Hepatocyte (in vitro differentiated cells): ENCODE results near the gene ARL13B. TPM values are rescaled to one million over a fixed set of nuclear protein-coding genes. Genes with fewer than 3 reads are reported as not detected.

ENCODE experiments used
- DNase-seq: peaks from one replicate; pipeline ENCODE4 v3.0.0-alpha.2; 2016; ENCODE audit warnings: low spot score
- H2AFZ ChIP-seq: fragments of 200-600 bp; sonication (generic); 2 replicates; pipeline ENCODE4 v1.6.0; 2016; ENCODE audit warnings: antibody characterized with exemption, mild to moderate bottlenecking
- H3K27ac ChIP-seq: fragments of 200-600 bp; sonication (generic); 2 replicates; pipeline ENCODE4 v1.5.1; 2016; ENCODE audit warnings: mild to moderate bottlenecking
- H3K27me3 ChIP-seq: fragments of 200-600 bp; sonication (generic); 2 replicates; pipeline ENCODE4 v1.6.1; 2016
- H3K36me3 ChIP-seq: fragments of 200-600 bp; sonication (generic); replicated peaks from 2 replicates; pipeline ENCODE4 v1.5.1; 2016; ENCODE audit warnings: low read depth; ENCODE audit not compliant: insufficient read depth
- H3K4me1 ChIP-seq: fragments of 200-600 bp; sonication (generic); 2 replicates; pipeline ENCODE4 v1.5.1; 2016; ENCODE audit warnings: mild to moderate bottlenecking, moderate library complexity; ENCODE audit not compliant: insufficient read depth
- H3K4me2 ChIP-seq: fragments of 200-600 bp; sonication (generic); 2 replicates; pipeline ENCODE4 v1.6.0; 2016
- H3K4me3 ChIP-seq: fragments of 200-600 bp; sonication (generic); 2 replicates; pipeline ENCODE4 v1.5.1; 2016; ENCODE audit warnings: mild to moderate bottlenecking
- H3K79me2 ChIP-seq: fragments of 200-600 bp; sonication (generic); 2 replicates; pipeline ENCODE4 v1.6.0; 2017; ENCODE audit warnings: mild to moderate bottlenecking
- H3K9me2 ChIP-seq: fragments of 200-600 bp; sonication (generic); replicated peaks from 2 replicates; pipeline ENCODE4 v1.6.0; 2017; ENCODE audit warnings: mild to moderate bottlenecking; ENCODE audit not compliant: insufficient read depth
- H3K9me3 ChIP-seq: fragments of 200-600 bp; sonication (generic); 2 replicates; pipeline ENCODE4 v1.5.1; 2016; ENCODE audit warnings: low read depth, mild to moderate bottlenecking
- H4K20me1 ChIP-seq: fragments of 200-600 bp; sonication (generic); 2 replicates; pipeline ENCODE4 v1.6.0; 2016; ENCODE audit warnings: mild to moderate bottlenecking; ENCODE audit not compliant: insufficient read depth, poor library complexity, severe bottlenecking
- EZH2 ChIP-seq: fragments of 200-600 bp; sonication (generic); IDR thresholded peaks from 2 replicates; pipeline ENCODE4 v1.6.1; 2016; ENCODE audit warnings: antibody characterized with exemption, mild to moderate bottlenecking, borderline replicate concordance
- EZH2phosphoT487 ChIP-seq: fragments of 200-600 bp; sonication (generic); IDR thresholded peaks from one replicate; pipeline ENCODE4 v1.6.1; 2018; ENCODE audit warnings: antibody characterized with exemption, mild to moderate bottlenecking, low read depth, moderate library complexity; ENCODE audit not compliant: unreplicated experiment, severe bottlenecking
- WGBS: methylation state at CpG from one replicate; pipeline ENCODE4 v1.1.6; 2016; ENCODE audit warnings: low lambda C conversion rate; ENCODE audit errors: missing lambda C conversion rate; 5-methylcytosine and 5-hydroxymethylcytosine counted together
- polyA plus RNA-seq: library from polyadenylated mRNA; unstranded; fragments of >200 nt; fragmentation: Nextera tagmentation; extraction: Ambion mirVana; gene quantifications from 2 replicates; pipeline ENCODE4 v1.2.1, GENCODE V29; 2016
- total RNA-seq: library from RNA; depleted of rRNA; stranded (reverse); fragments of >200 nt; gene quantifications from 2 replicates; pipeline ENCODE4 v1.2.3, GENCODE V29; 2014
- TF ChIP-seq, protein P1 (sequence below): fragments of 200-600 bp; sonication (generic); IDR thresholded peaks from 2 replicates; pipeline ENCODE4 v1.5.1; 2016; ENCODE audit warnings: antibody characterized with exemption, mild to moderate bottlenecking; ENCODE audit not compliant: poor library complexity

Gene ARL13B
- total and polyA plus RNA-seq, 2 experiments from 2014 or later = 6.2 to 10.4 TPM

DNA sequence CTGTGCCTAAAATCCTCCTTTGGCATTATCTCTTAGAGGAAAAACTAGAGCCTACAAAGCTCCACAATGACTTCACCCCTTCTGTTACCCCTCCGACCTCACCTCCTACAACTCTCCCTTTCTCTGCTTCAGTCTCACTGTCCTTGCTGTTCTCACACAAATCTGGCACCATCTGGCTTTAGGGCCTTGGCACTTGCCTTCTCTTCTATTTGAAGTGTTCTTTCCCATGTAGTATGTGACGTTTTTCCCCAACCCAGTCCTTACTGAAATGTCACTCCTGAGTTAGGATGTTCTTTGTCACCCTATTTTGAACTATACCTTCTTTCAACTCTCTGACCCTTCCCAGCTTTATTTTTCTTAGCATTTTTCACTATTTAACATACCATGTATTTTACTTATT is 39.7 kb downstream of the ARL13B start:
- no peaks in the 10 kb centered on the region for H3K36me3 ChIP-seq
- H3K27me3 ChIP-seq = no peaks in the 10 kb centered on the region
- no peaks in the 10 kb centered on the region for H3K9me3 ChIP-seq
- no peaks in the 10 kb centered on the region for H3K4me1 ChIP-seq
- no peak overlapping the region for H3K27ac ChIP-seq
- no peaks in the 10 kb centered on the region for H4K20me1 ChIP-seq
- 95% methylated on average over 2 of the region's 2 CpGs for WGBS
- no peak overlapping the region for H2AFZ ChIP-seq
- no peak for DNase-seq
- no peak overlapping the region for H3K4me2 ChIP-seq
- no peaks in the 10 kb centered on the region for H3K9me2 ChIP-seq
- H3K79me2 ChIP-seq = no peaks in the 10 kb centered on the region
- H3K4me3 ChIP-seq = no peak overlapping the region
- TF ChIP-seq EZH2phosphoT487 (no peak), EZH2 (no peak)
- TF ChIP-seq, protein P1, sequence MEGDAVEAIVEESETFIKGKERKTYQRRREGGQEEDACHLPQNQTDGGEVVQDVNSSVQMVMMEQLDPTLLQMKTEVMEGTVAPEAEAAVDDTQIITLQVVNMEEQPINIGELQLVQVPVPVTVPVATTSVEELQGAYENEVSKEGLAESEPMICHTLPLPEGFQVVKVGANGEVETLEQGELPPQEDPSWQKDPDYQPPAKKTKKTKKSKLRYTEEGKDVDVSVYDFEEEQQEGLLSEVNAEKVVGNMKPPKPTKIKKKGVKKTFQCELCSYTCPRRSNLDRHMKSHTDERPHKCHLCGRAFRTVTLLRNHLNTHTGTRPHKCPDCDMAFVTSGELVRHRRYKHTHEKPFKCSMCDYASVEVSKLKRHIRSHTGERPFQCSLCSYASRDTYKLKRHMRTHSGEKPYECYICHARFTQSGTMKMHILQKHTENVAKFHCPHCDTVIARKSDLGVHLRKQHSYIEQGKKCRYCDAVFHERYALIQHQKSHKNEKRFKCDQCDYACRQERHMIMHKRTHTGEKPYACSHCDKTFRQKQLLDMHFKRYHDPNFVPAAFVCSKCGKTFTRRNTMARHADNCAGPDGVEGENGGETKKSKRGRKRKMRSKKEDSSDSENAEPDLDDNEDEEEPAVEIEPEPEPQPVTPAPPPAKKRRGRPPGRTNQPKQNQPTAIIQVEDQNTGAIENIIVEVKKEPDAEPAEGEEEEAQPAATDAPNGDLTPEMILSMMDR = no peak

- Histone ChIP-seq H3K79me2 (no peaks in the 10 kb centered on the region), H3K27me3 (no peaks in the 10 kb centered on the region), H3K27ac (no peak overlapping the region), H2AFZ (no peak overlapping the region), H4K20me1 (no peaks in the 10 kb centered on the region), H3K4me2 (no peak overlapping the region), H3K36me3 (no peaks in the 10 kb centered on the region), H3K9me2 (no peaks in the 10 kb centered on the region), H3K4me3 (no peak overlapping the region), H3K9me3 (no peaks in the 10 kb centered on the region), H3K4me1 (no peaks in the 10 kb centered on the region)
- 93% methylated on average over 3 of the region's 3 CpGs for WGBS
- TF ChIP-seq EZH2 (no peak), EZH2phosphoT487 (no peak)
- TF ChIP-seq, protein P1 = no peak
- no peak for DNase-seq
Measured at GRCh38 chr3:94020293-94020692, 40.3 kb downstream of the ARL13B start.

GRCh38 chr3:94024385-94024784 is 44.4 kb downstream of the ARL13B start:
- TF ChIP-seq EZH2phosphoT487 (no peak), EZH2 (no peak)
- no peak overlapping the region for H2AFZ ChIP-seq
- DNase-seq = no peak
- H3K79me2 ChIP-seq = no peaks in the 10 kb centered on the region
- no peak overlapping the region for H3K4me3 ChIP-seq
- no peak overlapping the region for H3K27ac ChIP-seq
- no peak overlapping the region for H3K4me2 ChIP-seq
- H3K27me3 ChIP-seq = no peaks in the 10 kb centered on the region
- no peaks in the 10 kb centered on the region for H3K9me3 ChIP-seq
- H3K9me2 ChIP-seq = no peaks in the 10 kb centered on the region
- H4K20me1 ChIP-seq = no peaks in the 10 kb centered on the region
- H3K4me1 ChIP-seq = no peaks in the 10 kb centered on the region
- H3K36me3 ChIP-seq = no peaks in the 10 kb centered on the region
- 92% methylated on average over 3 of the region's 3 CpGs for WGBS

- no peak overlapping the region for H3K4me3 ChIP-seq
- no peaks in the 10 kb centered on the region for H3K9me2 ChIP-seq
- DNase-seq = no peak
- no peaks in the 10 kb centered on the region for H3K4me1 ChIP-seq
- no peaks in the 10 kb centered on the region for H3K79me2 ChIP-seq
- H3K9me3 ChIP-seq = no peaks in the 10 kb centered on the region
- TF ChIP-seq, protein P1 = no peak
- no peak for TF ChIP-seq EZH2
- TF ChIP-seq EZH2phosphoT487 = no peak
- H3K27ac ChIP-seq = no peak overlapping the region
- H2AFZ ChIP-seq = no peak overlapping the region
- H3K4me2 ChIP-seq = no peak overlapping the region
- 94% methylated on average over 2 of the region's 2 CpGs for WGBS
- no peaks in the 10 kb centered on the region for H3K27me3 ChIP-seq
- no peaks in the 10 kb centered on the region for H4K20me1 ChIP-seq
- H3K36me3 ChIP-seq = no peaks in the 10 kb centered on the region
Measured at GRCh38 chr3:94026623-94027022, 46.7 kb downstream of the ARL13B start.
